ENCODE measurements around the gene HIPK2. TPM values are rescaled to one million over a fixed set of nuclear protein-coding genes. Genes with fewer than 3 reads are reported as not detected.

The HIPK2 gene
- total RNA-seq, 1 experiment from 2014 or later: 30.7 TPM

DNA sequence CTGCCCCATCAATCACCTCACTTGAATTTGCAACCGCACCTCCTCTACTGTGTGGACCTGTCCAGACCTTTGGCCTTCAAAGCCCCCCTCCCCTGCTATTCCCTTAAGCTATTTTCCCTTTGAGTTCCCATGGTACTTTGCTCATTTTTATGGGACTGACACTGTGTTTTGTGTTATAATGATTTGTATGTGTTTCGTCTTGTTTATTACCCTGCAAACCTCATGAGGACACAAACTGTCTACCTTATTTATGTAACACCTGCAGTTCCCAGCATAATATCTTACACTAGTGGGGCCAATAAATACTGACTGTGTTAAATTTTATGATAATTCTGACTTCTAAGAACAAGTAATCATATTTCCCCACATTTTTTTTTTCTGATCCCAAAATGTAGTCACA, 183.7 kb downstream of the HIPK2 start:
- no peak overlapping the region for H3K4me3 ChIP-seq (ENCODE audit: low read depth, low read length, poor library complexity, severe bottlenecking)
- H3K27ac ChIP-seq (ENCODE audit: low read depth, low read length, poor library complexity, severe bottlenecking): no peak overlapping the region
- H3K27me3 ChIP-seq (replicated peaks; ENCODE audit: insufficient read depth, low read depth, low read length, poor library complexity): no peaks in the 10 kb centered on the region
- intact Hi-C loops (cut with micrococcal nuclease; ENCODE audit: unreplicated experiment): no loop called here
- no peak for DNase-seq (ENCODE audit: low spot score)
- BruUV-seq (replicated peaks): no TSS peak
- peaks cover 10% of the 10 kb centered on the region for H3K36me3 ChIP-seq (ENCODE audit: insufficient read depth, low read length, poor library complexity, severe bottlenecking)
- peaks cover 4% of the 10 kb centered on the region for H3K4me1 ChIP-seq (ENCODE audit: insufficient read depth, low read length, poor library complexity, severe bottlenecking)
- H3K9me3 ChIP-seq (ENCODE audit: low read depth, low read length, poor library complexity, severe bottlenecking): no peaks in the 10 kb centered on the region
- POLR2A ChIA-PET (ENCODE audit: low non-redundant PET): no interaction called here
- TF ChIP-seq, protein P1, sequence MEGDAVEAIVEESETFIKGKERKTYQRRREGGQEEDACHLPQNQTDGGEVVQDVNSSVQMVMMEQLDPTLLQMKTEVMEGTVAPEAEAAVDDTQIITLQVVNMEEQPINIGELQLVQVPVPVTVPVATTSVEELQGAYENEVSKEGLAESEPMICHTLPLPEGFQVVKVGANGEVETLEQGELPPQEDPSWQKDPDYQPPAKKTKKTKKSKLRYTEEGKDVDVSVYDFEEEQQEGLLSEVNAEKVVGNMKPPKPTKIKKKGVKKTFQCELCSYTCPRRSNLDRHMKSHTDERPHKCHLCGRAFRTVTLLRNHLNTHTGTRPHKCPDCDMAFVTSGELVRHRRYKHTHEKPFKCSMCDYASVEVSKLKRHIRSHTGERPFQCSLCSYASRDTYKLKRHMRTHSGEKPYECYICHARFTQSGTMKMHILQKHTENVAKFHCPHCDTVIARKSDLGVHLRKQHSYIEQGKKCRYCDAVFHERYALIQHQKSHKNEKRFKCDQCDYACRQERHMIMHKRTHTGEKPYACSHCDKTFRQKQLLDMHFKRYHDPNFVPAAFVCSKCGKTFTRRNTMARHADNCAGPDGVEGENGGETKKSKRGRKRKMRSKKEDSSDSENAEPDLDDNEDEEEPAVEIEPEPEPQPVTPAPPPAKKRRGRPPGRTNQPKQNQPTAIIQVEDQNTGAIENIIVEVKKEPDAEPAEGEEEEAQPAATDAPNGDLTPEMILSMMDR (conservative IDR thresholded peaks at IDR 0.05; ENCODE audit: low read depth, low read length): no peak
- no peak for TF ChIP-seq EZH2 (IDR thresholded peaks at IDR 0.05; ENCODE audit: borderline replicate concordance, low read depth, low read length, poor library complexity, severe bottlenecking)
- CTCF ChIA-PET: interaction anchor here (0.6 kb wide), 1 partner anchor 94 kb away, joined by 3 read pairs; no protein-coding TSS in a partner anchor

DNA sequence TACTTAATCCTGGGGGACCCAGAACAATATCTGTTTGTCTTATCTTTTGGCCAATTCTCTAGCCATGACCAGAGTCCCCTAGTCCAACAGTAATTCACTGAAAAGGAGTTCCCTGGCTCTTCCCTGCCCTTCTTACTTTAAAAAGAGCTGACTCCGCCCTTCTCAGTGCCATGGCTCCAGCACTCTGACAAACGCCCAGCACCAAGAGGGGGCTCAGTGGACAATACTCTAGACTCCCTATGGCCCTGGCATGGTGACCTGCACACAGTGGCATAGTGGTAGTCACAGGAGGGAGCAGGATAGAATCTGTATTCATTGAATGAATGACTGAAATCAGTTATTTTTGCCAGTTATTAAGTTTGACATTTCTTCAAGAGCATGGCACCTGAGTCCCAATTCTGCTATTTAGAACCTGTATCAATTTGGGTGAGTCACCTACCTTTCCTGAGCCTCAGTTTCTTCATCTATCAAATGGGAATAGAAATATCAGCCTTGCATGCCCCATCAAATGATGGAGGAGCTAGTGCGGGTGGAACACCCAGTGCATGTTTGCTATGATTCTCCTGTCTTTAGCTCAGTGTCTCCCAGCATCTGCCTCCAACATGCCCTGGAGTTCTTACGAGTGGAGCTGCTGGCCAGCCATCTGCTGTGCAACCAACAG, 184.9 kb downstream of the HIPK2 start:
- Histone ChIP-seq H3K4me1 (ENCODE audit: insufficient read depth, low read length, poor library complexity, severe bottlenecking) (no peaks in the 10 kb centered on the region), H3K27me3 (replicated peaks; ENCODE audit: insufficient read depth, low read depth, low read length, poor library complexity) (no peaks in the 10 kb centered on the region), H3K27ac (ENCODE audit: low read depth, low read length, poor library complexity, severe bottlenecking) (no peak overlapping the region), H3K9me3 (ENCODE audit: low read depth, low read length, poor library complexity, severe bottlenecking) (no peaks in the 10 kb centered on the region), H3K4me3 (ENCODE audit: low read depth, low read length, poor library complexity, severe bottlenecking) (no peak overlapping the region), H3K36me3 (ENCODE audit: insufficient read depth, low read length, poor library complexity, severe bottlenecking) (peaks cover 10% of the 10 kb centered on the region)
- no TSS peak for BruUV-seq (replicated peaks)
- TF ChIP-seq EZH2 (IDR thresholded peaks at IDR 0.05; ENCODE audit: borderline replicate concordance, low read depth, low read length, poor library complexity, severe bottlenecking): no peak
- TF ChIP-seq, protein P1 (conservative IDR thresholded peaks at IDR 0.05; ENCODE audit: low read depth, low read length): no peak
- ChIA-PET CTCF (no interaction called here), POLR2A (ENCODE audit: low non-redundant PET) (no interaction called here)
- no peak for DNase-seq (ENCODE audit: low spot score)
- intact Hi-C loops (cut with micrococcal nuclease; ENCODE audit: unreplicated experiment): no loop called here

DNA sequence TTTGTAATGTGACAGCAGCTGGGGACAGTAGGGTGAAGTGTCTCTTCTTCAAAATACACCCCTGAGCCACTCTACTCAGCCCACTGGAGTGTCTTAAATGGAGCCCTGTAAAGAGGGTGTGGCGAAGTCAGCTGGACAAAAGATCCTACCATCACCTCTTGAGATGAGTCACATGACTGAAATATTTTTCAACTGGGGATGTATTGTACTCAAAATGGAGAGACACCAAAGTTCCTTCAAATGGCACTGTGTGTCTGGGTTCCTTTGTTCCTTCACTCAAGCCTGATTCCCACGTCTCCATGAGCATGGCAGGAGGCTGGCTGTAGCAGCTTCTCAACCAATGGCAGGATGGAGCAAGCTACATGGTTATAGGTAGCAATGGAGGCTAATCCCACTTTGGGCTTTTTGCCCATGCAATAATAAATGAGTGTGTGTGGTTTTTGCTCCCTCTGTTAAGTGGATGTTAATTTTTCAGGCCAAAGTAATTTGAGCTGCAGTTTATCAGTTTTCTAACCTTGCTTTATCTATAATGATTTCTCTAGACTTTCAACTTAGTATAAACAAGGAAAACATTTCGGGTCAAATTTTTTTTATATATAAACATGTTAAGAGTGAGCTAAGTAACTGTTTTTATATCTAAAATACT, 186.1 kb downstream of the HIPK2 start:
- intact Hi-C loops (cut with micrococcal nuclease; ENCODE audit: unreplicated experiment): no loop called here
- Histone ChIP-seq H3K36me3 (ENCODE audit: insufficient read depth, low read length, poor library complexity, severe bottlenecking) (peaks cover 10% of the 10 kb centered on the region), H3K27ac (ENCODE audit: low read depth, low read length, poor library complexity, severe bottlenecking) (no peak overlapping the region), H3K4me3 (ENCODE audit: low read depth, low read length, poor library complexity, severe bottlenecking) (no peak overlapping the region), H3K4me1 (ENCODE audit: insufficient read depth, low read length, poor library complexity, severe bottlenecking) (no peaks in the 10 kb centered on the region), H3K9me3 (ENCODE audit: low read depth, low read length, poor library complexity, severe bottlenecking) (no peaks in the 10 kb centered on the region), H3K27me3 (replicated peaks; ENCODE audit: insufficient read depth, low read depth, low read length, poor library complexity) (no peaks in the 10 kb centered on the region)
- CTCF ChIA-PET: no interaction called here
- no TSS peak for BruUV-seq (replicated peaks)
- POLR2A ChIA-PET (ENCODE audit: low non-redundant PET): no interaction called here
- DNase-seq (ENCODE audit: low spot score): peak; percentile 3
- no peak for TF ChIP-seq EZH2 (IDR thresholded peaks at IDR 0.05; ENCODE audit: borderline replicate concordance, low read depth, low read length, poor library complexity, severe bottlenecking)
- TF ChIP-seq, protein P1 (conservative IDR thresholded peaks at IDR 0.05; ENCODE audit: low read depth, low read length): no peak
